ENCODE data around the gene PPFIA2. TPM values are rescaled to one million over a fixed set of nuclear protein-coding genes. Genes with fewer than 3 reads are reported as not detected.

Gene PPFIA2
- total RNA-seq, 4 donors from 2014 or later, result 2.0 to 6.6 (median 3.2) TPM; not detected in 1

DNA sequence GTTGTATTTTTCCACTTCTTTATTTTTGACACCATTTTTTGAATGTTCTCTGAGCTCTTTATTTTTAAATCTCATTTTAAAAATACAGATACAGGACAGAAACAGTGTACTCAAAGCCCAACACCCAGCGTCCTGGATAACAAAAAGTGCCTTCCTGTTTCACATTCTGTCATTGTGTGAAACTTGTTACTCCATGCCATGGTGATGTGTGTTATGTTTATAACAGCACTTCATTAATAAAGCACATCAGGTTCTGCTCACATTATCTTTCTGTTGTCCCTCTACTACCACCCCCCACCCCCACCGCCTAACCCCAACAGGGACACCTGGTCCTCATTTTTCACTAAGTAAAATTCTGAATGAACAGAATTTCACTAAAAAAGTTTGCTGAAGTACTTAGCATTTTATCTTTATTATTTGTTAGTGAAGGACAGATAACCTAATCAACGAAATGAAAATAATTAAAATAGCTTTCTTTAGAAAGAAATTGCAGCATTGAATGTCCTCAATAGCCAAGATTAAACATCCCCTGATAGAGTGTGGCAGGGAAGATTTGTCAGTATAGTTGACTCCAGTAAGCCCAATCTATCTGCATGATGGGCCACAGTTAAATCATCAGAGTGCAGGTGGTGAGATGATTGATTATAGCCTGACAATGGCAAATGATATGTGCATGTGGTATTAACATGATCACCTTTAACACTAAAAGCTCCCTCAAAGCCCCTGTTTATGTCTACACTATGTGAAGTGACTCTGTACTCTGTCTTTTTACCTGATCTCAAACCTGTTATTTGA lies 527.4 kb downstream of the PPFIA2 start:
- Histone ChIP-seq H3K27me3 (no peaks in the 10 kb centered on the region), H3K36me3 (no peaks in the 10 kb centered on the region), H3K9me3 (no peaks in the 10 kb centered on the region), H3K4me3 (no peak overlapping the region), H3K27ac (no peak overlapping the region), H3K4me1 (no peaks in the 10 kb centered on the region)
- no peak for TF ChIP-seq POLR2A (IDR thresholded peaks at IDR 0.05)
- TF ChIP-seq, protein P1, sequence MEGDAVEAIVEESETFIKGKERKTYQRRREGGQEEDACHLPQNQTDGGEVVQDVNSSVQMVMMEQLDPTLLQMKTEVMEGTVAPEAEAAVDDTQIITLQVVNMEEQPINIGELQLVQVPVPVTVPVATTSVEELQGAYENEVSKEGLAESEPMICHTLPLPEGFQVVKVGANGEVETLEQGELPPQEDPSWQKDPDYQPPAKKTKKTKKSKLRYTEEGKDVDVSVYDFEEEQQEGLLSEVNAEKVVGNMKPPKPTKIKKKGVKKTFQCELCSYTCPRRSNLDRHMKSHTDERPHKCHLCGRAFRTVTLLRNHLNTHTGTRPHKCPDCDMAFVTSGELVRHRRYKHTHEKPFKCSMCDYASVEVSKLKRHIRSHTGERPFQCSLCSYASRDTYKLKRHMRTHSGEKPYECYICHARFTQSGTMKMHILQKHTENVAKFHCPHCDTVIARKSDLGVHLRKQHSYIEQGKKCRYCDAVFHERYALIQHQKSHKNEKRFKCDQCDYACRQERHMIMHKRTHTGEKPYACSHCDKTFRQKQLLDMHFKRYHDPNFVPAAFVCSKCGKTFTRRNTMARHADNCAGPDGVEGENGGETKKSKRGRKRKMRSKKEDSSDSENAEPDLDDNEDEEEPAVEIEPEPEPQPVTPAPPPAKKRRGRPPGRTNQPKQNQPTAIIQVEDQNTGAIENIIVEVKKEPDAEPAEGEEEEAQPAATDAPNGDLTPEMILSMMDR (IDR thresholded peaks at IDR 0.05), result no peak
- DNase-seq, result no peak

DNA sequence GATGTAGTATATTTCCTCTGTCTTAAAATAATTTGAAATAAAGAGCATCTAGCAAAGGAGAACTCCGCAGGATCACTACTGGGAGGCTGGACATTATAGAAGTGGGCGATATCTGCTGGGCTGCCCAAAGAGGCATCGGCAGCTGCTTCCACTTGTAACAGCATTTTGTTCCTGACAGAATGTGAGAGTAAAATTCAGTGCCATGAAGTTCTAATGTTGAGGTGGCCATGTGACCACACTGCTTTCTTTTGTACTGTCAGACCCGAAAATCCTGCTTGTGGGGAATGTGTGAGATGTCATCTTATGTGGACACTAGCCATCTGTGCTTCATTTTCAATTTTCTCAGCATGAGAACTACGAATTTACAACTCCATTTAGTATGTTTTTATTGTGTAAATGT lies 529.4 kb downstream of the PPFIA2 start:
- no peak for DNase-seq
- H3K27ac ChIP-seq, result no peak overlapping the region
- no peaks in the 10 kb centered on the region for H3K9me3 ChIP-seq
- no peaks in the 10 kb centered on the region for H3K4me1 ChIP-seq
- TF ChIP-seq POLR2A (IDR thresholded peaks at IDR 0.05), result no peak
- TF ChIP-seq, protein P1 (IDR thresholded peaks at IDR 0.05), result no peak
- H3K36me3 ChIP-seq, result no peaks in the 10 kb centered on the region
- no peak overlapping the region for H3K4me3 ChIP-seq
- no peaks in the 10 kb centered on the region for H3K27me3 ChIP-seq

DNA sequence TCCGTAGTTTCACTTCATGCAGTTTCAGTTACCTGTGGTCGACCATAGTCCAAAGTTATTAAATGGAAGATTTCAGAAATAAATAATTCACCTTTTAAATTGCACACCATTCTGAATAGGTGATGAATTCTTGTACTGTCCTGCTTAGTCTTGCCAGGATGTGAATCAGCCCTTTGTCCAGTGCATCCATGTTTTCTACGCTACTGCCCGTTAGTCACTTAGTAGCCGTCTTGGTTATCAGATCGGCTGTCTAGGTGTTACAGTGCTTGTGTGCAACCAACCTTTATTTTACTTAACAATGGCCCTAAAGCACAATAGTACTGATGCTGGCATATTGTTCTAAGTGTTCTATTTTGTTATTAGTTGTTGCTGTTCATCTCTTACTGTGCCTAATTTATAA lies 534.5 kb downstream of the PPFIA2 start:
- Histone ChIP-seq H3K4me3 (no peak overlapping the region), H3K27ac (no peak overlapping the region), H3K36me3 (no peaks in the 10 kb centered on the region), H3K9me3 (no peaks in the 10 kb centered on the region), H3K4me1 (no peaks in the 10 kb centered on the region), H3K27me3 (no peaks in the 10 kb centered on the region)
- TF ChIP-seq, protein P1 (IDR thresholded peaks at IDR 0.05), result no peak
- no peak for TF ChIP-seq POLR2A (IDR thresholded peaks at IDR 0.05)
- DNase-seq, result no peak

DNA sequence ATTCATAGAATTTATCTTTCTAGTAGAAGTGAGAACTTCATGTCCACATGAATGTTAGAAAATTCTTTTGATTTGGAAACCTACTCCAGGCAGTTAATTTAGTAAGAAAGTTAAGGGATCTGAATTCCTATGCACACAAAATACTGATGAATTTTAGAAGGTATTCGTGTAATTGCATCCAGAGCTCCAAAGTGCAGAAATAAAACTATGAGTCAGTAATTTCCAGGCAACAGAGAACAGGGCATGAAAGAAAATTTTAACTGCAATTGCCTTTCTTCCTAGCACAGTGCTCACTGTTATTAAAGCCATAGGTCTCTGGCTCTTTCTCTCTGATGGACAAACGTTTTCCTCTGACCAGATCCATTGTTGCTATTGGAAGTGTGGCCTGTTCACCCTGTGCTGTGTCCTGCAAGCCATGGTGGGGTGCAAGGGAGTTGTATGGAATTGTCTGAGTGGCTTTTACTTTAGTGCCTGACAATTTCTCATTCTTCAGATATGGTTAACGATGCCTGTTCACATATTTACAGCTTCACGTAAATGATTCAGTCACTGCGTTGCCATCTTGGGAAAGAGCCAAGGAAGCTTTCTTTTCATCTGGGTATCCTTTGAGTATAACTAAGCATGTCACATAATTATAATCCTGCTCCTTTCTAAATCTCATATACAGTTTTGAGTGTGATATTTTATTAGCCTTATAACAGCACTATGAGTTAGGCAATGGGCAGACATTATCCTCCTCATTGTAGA lies 536.1 kb downstream of the PPFIA2 start:
- TF ChIP-seq, protein P1 (IDR thresholded peaks at IDR 0.05), result no peak
- no peak for TF ChIP-seq POLR2A (IDR thresholded peaks at IDR 0.05)
- Histone ChIP-seq H3K4me3 (no peak overlapping the region), H3K4me1 (no peaks in the 10 kb centered on the region), H3K36me3 (no peaks in the 10 kb centered on the region), H3K27me3 (no peaks in the 10 kb centered on the region), H3K9me3 (no peaks in the 10 kb centered on the region), H3K27ac (no peak overlapping the region)
- DNase-seq, result no peak

DNA sequence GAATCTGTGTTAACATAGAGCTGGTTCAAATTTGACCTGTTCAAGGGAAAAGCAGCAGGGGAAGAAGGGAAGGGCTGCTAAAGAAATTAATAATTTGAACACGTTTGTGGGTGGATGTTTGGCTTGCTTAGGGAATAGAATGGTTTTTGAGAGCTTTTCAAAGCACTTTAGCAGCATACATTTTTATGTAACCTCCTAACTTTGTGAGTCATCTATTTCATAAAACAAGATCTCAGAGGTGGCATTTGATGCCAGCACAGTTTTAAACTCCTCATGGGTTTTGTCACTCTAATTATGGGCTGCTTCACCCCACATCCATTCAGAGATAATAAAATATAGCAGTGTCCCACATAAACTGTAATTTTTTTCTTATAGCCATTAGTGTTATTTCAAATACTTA lies 537.5 kb downstream of the PPFIA2 start:
- Histone ChIP-seq H3K27ac (no peak overlapping the region), H3K27me3 (no peaks in the 10 kb centered on the region), H3K9me3 (no peaks in the 10 kb centered on the region), H3K4me3 (no peak overlapping the region), H3K36me3 (no peaks in the 10 kb centered on the region), H3K4me1 (no peaks in the 10 kb centered on the region)
- TF ChIP-seq, protein P1 (IDR thresholded peaks at IDR 0.05), result no peak
- no peak for TF ChIP-seq POLR2A (IDR thresholded peaks at IDR 0.05)
- no peak for DNase-seq

Measured in Peyer's patch (tissue), 4 donors.